GM12875 (cell line): Measurements from ENCODE around the gene SERPINC1.
"Not testable (repeated sequence)": the region's sequence is repeated elsewhere in the genome, so short reads cannot be mapped to it uniquely, and the experiment has no call there.

Experiments
- H3K4me3 ChIP-seq: one replicate; pipeline ENCODE4 v1.5.1; 2011; ENCODE audit warnings: low read depth, low read length, control low read depth
- CTCF ChIP-seq: IDR thresholded peaks from 2 replicates; pipeline ENCODE4 v1.5.1; 2011; ENCODE audit warnings: low read depth, mild to moderate bottlenecking, control low read depth, inconsistent platforms, low read length, moderate library complexity, borderline replicate concordance; ENCODE audit not compliant: insufficient read depth

SERPINC1 gene

GRCh38 chr1:173917149-173917548, at the start of gene SERPINC1:
Gene SERPINC1 (minus strand): TSS chr1:173917327. CDS start chr1:173917259, 68 bp downstream.
- TF ChIP-seq CTCF, result no peak
- H3K4me3 ChIP-seq, result no peak within 1 kb of the TSS

- H3K4me3 ChIP-seq, result not testable (repeated sequence)
Observed at GRCh38 chr1:173965896-173966295, 48.8 kb upstream of the SERPINC1 start.

GRCh38 chr1:173963477-173963876, 46.4 kb upstream of the SERPINC1 start:
- no peak for TF ChIP-seq CTCF
- H3K4me3 ChIP-seq, result no peak overlapping the region

GRCh38 chr1:173960625-173961024, 43.5 kb upstream of the SERPINC1 start:
- TF ChIP-seq CTCF, result no peak
- H3K4me3 ChIP-seq, result no peak overlapping the region

GRCh38 chr1:173954179-173954578, 37.1 kb upstream of the SERPINC1 start:
- H3K4me3 ChIP-seq, result no peak overlapping the region

GRCh38 chr1:173948594-173948993, 31.5 kb upstream of the SERPINC1 start:
- TF ChIP-seq CTCF, result no peak
- no peak overlapping the region for H3K4me3 ChIP-seq

More at GRCh38 chr1:173954179-173954578, 37.1 kb upstream of the SERPINC1 start:
- TF ChIP-seq CTCF, result no peak

- no peak overlapping the region for H3K4me3 ChIP-seq
- no peak for TF ChIP-seq CTCF
Observed at GRCh38 chr1:173946380-173946921, 29.3 kb upstream of the SERPINC1 start.

- no peak for TF ChIP-seq CTCF
- no peak overlapping the region for H3K4me3 ChIP-seq
Observed at GRCh38 chr1:173937062-173937461, 19.9 kb upstream of the SERPINC1 start.
